HTERT RPE-1 (cell line): Measurements from ENCODE around the gene KIF1C.

Experiments
- in situ Hi-C: fragments of 300-500 bp; cut with MboI; formaldehyde crosslinking; loops from 4 replicates; pipeline ENCODE4 v1.14.3; 2020; ENCODE audit warnings: low sequenced_read_pairs

The KIF1C gene

DNA sequence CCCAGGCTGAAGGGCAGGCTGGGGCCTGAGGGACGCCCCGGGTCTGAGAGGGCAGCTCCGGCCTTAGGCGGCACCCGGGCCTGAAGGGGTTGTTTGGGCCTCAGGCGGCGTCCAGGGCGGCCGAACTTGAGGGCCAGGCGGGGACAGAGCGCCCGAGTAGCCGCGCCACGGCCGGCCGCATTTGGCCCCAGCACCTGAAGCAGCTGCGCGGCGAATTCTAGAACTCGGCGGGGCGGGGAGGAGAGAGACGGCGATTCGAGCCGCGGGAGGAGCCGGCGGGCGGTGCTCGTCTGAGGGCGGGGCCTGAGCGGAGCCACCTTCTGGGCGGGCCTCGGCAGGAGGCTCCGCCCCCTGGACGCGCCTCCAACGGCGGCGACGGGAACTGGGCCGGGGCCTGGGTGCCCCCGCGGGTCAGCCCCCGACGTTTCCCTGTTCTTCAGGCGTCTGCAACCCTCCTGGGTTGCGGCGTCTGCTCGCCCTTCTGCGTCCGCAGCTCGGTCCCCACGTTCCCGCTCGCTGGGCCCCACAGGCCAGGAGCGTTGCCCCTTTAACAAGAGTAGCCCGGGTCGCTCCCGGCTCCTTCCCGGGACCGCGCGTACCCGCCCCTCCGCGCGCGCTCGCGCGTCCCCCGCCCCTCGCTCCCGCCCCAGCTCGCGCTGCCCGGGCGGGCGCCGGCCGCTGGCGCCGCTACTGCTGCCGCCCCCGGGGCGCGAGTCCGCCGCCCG lies at the start of gene KIF1C, which contains the start of gene INCA1:
KIF1C (plus strand) TSS at position 649 of the 725 bp plus-strand sequence. CDS start 2,297 bp downstream, outside the sequence.
INCA1 (minus strand) TSS at position 221 of the 725 bp plus-strand sequence. CDS start 3,085 bp downstream, outside the sequence.
- in situ Hi-C loops: no loop called here

DNA sequence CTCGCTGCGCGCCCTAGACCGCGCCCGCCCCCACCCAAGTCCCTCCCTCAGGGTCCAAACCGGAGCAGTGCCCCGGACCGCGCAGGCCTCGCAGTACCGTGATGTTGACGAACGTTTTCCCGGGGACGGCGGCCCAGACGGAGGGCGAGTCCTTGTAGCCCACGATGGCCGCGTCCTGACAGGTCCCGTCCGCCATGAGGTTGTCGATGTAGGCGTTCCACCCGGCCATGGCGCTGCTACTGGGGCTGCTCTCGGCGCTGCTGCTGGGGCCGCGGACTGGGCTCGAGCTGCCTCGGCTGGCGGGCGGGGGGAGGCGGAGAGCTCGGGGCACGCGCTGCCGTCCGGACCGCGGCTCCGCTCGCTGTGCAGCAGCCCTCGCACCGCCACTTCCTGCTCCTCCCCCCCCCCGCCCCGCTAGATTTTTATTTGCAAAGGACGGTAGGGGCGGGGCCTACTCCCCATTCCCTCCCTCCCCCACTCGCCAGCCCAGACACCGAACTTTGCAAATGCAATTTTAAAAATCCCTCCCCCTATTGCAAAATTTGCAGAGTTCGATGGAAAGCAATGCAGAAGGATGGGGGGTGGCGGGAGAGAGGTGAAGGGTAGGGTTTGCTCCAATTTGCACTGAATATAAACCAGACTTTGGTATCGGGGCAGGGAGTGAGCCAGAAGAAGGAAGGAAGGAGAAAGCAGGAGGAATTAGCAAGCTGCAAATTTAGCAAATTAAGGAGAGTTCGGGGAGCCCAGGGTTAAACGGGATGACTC lies 49.4 kb upstream of the KIF1C start, which contains the start of gene PFN1:
PFN1 (minus strand) TSS at position 365 of the 765 bp plus-strand sequence; CDS start at position 229, 136 bp downstream.
- in situ Hi-C loops: no loop called here

DNA sequence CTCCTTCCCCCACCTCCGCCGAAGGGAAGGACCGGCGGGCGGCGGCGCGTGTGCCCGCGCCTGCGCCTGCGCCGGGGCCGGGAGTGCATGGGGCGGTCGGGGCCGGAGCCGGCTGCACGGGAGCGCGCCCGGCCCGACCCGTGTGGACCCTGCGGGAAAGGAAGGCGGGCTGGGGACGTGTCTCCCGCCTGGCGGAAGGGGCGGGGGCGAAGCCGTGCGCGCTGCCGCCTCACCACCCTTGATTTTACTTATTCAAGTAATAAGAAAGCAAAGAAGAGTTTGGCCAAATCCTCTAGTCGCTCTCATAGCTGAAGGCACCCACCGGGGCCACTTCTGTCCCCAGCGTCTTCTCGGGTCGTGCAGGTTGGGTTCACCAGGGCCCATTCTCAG lies 48.8 kb upstream of the KIF1C start:
- in situ Hi-C loops: no loop called here

DNA sequence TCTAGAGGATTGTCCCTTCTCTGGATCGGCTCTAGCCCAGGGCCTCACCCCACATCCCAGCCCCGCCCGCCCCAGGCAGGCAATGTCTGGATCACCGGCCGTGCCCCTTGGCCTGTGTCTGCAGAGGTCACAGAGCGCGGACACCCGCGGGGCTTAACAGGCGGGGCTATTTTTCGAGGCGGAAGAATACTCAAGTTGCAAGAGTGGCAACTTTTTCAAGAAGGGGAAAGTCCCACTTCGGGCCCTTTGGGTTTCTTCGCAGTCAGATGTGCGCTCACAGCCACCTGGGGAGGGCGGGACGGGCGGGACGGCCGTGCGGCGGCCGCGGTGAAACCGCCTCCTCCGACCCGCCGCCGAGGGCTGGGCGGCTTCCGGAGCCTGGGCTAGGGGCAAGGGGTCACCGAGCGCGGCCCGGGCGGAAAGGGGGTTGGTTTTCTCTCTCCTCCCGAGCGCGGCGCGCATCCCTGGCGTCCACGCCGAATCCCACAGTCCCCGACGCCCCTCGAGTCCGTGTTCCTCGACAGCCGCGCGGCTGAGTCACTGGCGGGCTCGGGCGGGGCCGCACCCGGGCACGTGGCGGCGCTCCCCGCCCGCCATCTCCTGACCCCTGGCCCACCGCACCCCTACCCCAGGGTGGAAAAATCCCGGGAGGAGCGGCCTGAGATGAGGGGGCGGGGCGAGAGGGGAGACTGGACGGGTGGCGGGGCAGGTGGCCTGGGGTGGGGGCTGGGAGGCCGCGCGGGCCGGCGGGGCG lies 48.3 kb upstream of the KIF1C start:
- in situ Hi-C loops: no loop called here

DNA sequence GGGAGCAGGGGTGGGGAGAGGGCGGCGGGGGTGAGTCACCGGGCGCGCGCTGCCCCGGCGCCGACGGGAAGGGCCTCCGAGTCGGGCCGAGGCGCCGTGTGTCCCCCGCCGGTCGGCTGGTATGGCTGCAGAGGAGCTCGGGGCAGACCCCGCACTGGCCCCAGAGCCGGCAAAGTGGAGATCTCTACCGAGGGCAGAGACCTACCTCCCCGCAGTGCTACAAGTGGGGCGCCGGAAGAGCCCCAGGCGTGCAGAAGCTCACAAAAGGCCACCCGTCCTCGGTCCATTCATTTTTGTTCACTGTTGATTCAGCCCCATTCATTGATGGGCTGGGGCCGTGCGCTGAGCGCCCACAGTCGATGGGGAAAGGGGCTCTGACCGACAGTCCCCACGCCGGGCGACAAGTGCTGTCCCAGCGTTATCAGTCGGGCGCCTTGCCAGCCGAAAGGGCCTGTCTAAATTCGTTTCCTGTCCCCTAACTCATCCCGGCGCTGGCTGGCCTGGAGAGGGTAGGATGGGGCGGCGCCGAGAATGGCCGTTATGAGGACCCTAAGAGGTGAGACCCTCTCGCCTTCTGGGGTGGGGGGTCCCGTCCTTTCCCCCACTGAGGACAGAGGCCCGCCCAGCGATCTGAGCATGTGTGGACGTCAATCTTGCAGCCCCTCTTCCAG lies 47.5 kb upstream of the KIF1C start:
- in situ Hi-C loops: no loop called here

DNA sequence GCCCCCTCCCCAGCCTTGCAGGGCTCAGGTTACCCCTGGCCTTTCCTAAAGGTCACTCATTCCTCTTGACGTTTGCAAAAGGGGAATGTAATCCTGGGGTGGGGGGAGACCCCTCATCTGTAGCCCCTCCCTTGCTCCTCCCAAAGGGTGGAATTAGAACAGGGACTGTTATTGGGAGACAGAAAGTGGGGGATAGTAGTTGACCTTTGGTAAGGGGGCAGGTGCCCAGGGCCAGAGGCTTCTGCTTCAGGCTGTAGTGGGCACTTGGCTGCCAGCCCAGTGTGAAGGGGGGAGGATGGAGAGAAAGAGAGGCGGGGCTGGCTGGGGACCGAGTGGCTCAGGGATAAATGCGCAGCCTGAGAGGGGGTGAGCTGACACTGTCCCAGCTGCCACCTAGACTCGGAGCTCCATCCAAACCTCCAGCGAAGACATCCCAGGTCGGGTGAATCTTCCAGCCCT lies 47.0 kb upstream of the KIF1C start, which contains the start of gene ENO3:
ENO3 (plus strand) TSS at position 374 of the 459 bp plus-strand sequence. CDS start 711 bp downstream, outside the sequence.
- in situ Hi-C loops: no loop called here

DNA sequence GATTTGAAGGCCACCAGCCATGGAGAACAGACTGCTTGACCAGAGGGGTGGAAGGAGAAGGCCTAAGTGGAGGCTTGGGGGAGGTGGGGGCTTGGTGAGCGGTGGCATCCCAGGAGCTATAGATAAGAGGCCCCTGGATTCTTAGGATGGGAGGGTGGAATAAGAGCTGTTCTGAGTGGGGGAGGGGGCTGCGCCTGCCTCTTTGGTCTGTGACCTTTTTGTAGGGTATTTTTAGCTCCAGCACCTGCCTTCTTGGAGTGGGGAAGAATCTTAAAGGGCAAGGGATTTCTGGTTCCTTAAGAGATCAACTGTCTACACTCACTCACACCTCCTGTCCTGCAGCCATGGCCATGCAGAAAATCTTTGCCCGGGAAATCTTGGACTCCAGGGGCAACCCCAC lies 46.3 kb upstream of the KIF1C start:
- in situ Hi-C loops: no loop called here

DNA sequence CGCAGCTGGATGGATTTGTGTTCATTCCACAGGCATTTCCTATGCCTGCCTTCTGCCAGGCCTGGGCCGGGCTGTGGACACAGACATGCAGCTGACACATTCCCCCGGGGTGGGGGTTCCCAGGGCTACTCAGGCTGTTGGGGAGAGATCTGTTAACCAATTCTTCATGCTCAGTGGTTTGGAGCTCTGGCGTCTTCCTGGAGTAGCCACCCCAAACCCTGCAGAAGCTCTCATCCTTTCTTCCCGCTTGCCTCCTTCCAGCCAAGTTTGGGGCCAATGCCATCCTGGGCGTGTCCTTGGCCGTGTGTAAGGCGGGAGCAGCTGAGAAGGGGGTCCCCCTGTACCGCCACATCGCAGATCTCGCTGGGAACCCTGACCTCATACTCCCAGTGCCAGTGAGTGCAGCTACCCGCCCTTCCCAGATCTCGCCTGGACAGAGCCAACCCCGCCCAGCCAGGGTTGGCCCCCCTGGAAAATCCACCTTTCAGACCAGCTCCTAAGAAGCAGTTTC lies 44.2 kb upstream of the KIF1C start:
- in situ Hi-C loops: no loop called here

DNA sequence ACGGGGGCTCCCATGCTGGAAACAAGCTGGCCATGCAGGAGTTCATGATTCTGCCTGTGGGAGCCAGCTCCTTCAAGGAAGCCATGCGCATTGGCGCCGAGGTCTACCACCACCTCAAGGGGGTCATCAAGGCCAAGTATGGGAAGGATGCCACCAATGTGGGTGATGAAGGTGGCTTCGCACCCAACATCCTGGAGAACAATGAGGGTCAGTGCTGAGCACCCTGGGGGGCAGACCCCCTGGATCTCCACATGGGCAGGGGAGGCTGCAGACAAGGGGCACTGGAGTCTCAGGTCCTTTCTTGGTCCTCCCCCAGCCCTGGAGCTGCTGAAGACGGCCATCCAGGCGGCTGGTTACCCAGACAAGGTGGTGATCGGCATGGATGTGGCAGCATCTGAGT lies 42.7 kb upstream of the KIF1C start:
- in situ Hi-C loops: no loop called here

DNA sequence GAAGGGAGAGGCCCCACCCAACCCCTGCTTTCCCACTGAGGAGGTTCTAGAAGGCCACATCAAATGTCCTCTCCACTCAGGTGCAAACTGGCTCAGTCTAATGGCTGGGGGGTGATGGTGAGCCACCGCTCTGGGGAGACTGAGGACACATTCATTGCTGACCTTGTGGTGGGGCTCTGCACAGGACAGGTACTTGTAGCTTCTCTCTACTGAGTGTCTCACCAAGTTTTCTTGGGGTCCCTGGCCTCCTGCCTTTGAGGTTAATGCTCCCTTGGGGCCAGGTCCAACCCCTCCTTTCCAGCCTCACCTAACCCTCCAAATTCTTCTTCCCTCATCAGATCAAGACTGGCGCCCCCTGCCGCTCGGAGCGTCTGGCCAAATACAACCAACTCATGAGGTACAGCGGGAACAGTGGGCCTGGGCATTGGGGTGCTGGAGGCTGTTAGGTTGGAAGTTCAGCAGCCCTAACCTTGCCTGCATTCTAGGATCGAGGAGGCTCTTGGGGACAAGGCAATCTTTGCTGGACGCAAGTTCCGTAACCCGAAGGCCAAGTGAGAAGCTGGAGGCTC lies 41.2 kb upstream of the KIF1C start:
- in situ Hi-C loops: no loop called here

DNA sequence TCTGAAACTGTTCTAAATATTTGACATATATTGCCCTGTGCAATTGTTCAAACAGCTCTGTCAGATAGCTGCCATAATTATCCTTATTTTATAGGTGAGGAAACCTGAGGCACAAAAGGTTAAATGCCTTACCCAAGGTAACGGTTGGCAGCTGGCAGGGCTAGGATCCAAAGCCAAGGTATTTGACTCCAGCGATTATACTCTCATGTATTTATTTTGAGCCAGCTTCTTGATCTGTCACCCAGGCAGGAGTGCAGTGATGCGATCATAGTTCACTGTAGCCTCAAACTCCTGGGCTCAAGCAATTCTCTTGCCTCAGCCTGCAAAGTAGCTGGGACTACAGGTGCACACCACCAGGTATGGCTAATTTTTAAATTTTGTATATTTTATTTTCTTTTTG lies 39.6 kb upstream of the KIF1C start:
- in situ Hi-C loops: no loop called here

DNA sequence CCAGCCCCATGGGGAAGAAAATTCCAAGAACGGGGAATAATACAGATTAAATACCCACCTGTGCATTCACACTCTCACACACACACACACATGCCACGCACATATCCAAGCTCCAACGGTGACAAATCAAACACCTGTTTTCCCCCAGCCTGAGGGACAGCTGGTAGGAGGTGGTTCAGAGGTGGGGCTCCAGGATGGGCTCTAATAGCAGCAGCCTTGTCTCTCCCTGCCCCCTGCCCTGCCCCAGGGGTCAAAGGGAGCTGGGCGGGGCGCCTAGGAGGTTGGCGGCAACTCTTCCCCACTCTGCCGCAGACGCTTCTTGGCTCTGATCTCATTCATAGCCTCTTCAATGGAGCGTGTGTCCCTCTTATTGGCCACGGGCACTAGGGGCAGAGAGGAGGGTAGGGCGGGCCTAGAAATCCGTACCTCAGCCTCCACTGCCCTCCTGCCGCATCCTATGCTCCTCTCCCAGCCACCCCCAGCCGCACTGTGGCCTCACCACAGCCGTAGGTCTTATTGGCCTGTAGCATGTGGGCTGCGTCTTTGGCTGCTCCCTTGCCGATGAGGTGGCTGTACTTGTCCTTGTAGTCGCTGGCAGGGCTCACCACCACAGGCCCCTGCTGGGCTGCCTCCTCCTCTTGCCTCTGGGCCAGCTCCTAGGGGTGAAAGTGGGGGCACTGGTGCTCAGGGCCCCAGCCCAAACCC lies 38.3 kb upstream of the KIF1C start:
- in situ Hi-C loops: no loop called here

DNA sequence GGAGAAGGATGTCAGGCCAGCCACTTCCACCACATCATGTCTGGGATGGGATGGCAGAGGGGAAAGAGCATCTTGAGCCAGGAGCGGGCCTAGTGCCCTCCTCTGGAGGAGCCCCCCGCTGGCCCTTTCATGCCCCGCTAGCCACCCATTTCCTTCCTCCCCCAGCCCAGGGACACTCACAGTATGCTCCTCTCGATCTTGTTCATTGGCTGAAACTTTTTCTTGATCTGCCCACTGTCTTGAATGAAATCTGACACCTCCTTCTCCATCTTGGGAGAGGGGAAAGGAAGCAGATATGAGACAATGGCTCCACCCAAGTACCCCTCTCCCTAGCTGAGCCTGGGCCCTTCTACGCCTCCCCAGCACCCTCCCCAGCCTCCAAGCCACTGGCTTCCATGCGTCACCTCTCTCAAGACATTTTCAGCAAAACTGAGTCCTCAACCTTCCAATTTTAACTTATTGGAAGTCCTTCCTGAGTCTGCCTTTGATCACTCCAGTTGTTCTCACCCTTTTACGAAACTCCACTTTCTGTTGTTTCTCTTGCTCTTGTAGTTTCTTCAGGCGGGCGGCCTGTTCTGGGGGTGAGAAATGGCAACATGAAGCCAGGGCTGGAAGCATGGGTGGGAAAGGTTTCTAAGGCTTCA lies 37.3 kb upstream of the KIF1C start:
- in situ Hi-C loops: no loop called here

DNA sequence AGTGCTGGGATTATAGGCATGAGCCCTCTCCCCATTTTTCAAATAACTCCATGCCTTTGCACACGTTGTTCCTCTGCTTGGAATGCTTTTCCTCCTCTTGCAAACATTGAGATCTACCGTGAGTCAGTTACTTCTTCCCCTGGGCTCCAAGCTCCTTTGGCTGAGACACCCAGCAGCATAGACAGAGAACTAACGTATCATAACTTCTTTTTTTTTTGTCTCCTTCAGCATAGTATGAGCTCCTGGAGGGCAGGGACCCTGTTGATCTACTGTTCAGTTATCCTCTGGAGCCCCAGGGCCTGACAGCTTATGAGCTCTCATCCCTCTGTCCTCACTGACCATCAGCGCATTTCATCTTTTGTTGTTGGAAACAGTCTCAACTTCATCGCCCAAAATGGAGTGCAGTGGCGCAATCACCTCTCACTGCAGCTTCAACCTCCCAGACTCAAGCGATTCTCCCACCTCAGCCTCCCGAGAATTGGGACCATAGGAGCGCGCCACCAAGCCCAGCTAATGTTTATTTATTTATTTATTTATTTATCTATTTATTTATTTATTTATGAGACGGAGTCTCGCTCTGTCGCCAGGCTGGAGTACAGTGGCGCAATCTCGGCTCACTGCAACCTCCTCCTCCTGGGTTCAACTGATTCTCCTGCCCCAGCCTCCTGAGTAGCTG lies 32.3 kb upstream of the KIF1C start:
- in situ Hi-C loops: no loop called here

DNA sequence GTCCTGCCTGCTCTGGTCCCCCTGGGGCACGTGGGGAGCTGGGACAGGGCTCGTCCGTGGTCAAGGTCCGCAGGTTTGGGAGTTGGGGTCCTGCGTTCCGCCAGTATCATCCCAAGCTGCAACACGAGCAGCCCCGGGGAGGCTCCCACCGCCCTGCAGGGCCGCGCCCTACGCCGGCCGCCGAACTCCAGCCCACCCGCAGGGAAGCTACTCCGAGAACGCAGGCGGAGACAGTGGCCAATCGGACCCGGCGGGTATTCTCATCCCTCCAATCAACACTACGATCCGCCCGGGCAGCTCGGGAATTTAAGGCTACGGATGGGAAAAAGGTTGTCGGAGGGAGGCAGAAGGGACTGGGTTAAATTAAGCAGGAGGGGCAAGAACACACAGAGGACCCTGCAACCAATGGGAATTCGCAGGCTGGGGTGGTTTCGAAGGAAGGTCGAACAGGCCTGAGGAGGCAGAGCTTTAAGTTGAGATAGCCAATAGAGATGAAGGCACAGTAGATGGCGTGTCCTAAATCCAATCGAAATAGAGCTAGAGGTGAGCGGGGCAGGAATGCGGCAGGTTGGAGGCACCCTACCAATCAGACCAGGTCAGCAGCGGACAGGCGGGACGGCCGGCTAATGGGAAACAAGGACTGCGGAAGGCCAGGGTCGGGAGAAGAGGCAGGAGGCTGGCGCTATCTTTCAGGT lies 30.8 kb upstream of the KIF1C start:
- in situ Hi-C loops: no loop called here

DNA sequence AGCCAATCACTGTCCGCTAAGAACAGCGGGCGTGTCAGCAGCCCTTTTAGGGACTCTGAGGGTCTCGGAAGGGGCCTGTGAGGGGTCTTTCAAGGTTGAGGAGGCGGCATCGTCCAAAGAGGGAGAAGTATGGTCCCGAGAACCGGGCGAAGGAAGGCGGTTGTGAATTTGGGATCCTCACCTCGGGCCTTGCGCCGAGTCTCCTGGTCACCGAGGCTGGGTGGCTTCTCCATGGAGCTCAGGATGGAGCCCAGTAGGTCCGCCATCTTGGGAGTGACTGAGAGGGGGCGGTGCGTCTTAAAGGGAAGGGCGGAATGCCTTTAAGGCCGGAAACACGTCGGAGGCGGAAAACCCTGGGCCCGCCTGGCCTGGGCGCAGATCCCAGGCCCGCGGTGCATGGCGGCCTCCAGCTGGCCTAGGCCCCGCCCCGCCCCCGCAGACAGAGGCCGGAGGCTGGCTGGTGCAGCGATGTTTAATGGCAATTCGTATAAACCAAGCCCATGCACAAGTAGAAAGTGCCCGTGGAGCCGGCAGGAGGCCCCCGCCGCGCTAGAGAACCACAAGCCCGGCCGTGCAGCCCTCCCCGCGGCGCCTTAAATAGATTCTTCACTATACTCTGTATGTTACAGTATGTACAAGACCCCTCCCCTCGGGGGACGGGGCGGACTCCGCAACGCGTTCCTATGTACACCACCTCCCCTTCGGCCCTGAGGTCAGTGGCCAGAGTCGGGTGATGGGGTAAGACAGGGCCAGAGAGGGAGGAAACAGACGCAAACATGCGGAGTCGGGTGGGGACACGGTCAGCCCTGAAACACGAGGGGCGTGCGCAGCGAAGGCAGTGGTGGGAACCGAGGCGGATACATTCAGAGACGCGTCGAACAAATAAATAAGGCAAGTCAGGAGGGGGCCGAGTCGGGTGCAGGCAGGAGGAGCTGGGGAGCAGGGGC lies 29.9 kb upstream of the KIF1C start, which contains the start of gene SPAG7:
SPAG7 (minus strand) TSS at position 279 of the 947 bp plus-strand sequence; CDS start at position 266, 13 bp downstream.
- in situ Hi-C loops: no loop called here
